NCI-H1930 (cell line): ENCODE data around the gene C1orf21.
"Not testable (repeated sequence)": the region's sequence is repeated elsewhere in the genome, so short reads cannot be mapped to it uniquely, and the experiment has no call there.

ENCODE experiments used
- DNase-seq, 2 experiments: peaks; one replicate each; lab custom pipeline; 2025; lab: John Stamatoyannopoulos, UW

C1orf21 gene

DNA sequence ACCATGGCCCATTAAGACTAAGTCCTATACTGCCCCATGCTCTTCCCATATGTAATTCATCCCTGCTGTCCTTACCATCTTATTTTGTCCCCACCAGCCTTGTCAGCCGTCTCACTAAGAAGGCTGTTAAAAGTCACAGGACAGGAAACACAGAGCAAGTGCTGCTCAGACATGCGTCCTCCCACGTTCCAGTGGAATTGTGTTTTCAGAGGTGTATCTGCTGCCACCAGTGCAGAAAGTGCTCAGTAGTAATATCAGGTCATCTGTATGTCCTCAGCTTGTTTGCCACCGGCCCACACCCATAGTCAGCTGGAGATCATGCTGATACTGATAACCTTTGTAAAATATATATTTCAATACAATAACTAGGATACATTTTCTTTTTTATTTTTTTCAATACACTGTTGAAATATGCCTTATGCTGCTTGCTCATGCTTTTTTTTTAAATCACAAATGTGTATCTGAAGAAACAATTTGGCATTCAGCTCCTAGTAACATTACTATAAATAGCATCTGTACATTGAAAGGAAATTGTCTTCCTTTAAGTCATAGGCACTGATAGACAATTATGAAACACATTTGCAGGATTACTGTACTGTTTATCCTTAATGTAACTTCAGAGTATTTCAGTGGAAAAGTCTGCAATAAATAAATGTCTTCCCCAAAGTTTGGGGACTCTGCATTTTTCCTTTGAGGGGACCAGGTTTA is 211.0 kb downstream of the C1orf21 start:
- no peak for DNase-seq

DNA sequence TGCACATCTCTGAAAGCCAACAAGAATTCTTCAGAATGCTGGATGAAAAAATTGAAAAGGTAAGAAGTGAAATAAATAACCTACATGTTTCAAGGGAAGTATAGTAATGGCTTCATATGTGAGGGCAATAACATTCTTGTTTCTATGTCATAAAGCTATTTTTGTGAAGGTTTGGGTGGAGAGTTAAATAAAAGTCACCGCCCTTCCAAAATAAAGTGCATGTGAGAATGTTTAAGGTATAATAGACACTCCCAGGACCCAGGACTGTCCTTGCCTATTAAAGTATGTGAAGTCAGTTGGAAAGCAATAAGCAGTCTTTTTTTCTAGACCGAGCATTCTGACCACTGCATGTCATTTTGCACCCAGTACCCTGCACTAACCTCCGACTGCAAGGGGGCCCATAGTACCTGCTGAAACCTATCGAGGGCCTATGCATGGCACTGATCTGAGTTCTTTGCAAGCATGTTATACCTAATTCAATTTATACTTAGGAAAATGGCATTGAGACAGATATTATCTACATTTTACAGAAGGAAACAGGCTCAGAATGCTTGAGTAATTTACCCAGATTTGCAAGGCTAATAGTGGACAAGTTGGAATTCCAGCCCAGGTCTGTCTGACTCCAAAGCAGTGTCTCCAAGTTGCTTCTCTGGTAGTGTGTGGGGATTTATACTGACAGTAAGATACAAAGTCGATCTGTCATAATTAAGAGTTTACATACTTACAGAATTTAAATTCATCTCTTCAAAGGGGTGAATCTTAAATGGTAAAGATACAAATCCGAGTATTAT is 211.8 kb downstream of the C1orf21 start:
- DNase-seq, result no peak

DNA sequence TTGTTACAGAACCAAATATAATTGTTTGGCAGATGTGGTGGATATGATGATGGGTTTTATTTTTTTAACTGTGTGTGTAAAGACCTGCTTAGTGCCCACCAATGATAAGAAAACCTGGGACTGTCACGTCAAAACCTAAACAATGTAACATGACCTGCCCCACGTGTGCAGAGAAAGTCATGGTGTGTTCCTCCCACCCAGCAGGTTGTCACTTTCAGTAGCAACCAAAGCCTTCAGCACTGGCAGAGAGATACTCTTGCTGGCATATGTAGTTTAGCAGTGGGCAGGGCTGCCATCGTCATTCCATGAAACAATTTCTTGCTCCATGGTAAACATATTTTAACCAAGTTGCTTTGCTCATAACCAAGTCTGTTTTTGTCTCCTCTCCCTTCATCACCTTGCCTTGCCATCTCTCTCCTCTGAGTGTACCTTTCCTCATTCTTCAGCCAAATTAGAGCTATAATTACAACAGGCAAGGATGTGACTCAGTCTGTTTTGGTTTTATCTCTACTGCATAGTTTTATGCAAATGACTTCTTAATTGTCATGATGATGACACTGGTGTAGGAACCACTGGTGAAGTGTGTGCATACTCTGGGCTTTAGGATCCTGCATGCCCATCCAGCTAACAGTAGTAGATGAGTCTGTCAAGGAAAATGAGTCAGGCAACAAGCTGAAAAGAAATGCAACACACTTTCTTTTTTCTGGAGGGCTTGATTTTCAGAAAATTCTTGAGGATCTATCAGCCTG is 217.5 kb downstream of the C1orf21 start:
- no peak for DNase-seq

DNA sequence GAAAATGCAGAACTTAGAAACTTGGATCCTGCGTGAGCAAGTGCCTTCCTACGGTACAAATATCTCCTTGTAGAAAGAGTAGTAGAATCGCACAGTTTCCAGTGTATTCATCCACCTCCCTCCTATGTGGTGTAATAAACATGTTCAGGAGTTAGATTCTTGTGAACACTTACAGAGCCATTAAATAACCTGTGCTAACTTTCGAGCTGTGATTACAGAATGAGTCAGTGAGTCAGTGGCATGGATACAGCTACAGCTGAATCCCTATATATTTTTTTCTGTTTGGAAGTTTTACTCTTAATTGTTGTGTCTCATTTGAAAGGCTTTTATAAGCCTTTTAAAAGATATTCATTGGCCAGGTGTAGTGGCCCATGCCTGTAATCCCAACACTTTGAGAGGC is 219.1 kb downstream of the C1orf21 start:
- DNase-seq, result no peak

DNA sequence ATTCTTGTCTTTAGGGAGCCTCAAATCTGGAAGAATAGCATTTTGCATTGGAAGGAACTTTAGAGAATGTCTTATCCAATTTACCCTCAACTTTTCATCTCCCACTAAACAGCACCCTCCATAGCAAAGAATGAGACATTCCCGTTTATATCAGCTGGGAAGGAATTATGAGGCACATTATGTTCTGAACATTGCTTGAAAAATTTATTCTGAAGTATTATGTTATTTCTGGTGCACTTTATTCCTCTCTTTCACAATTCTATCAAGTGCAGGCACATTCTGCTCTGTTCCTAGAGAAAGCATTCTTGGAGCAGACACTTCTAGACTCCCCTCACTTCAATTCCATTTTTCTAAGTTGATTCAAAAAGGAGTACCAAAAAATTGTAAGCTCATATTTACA is 220.0 kb downstream of the C1orf21 start:
- DNase-seq, result no peak

DNA sequence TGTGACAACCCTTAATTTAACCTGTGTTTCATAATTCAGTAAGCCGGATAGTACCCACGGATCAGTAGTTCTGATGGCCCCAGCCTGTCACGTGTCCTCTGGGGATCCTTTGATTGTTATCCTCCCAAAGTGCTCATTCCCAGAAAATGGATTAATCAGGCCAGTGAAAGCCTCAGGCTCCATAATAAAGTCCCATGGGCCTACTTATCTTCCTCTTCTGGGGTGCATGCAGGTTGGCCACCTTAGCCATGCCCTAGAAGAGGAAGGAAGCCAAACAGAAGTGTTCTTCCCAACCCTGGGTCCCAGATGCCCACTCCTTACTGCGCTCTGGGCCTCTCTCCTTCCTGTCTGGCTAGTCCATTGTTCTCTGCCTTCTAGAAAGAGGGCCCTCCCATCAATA is 221.8 kb downstream of the C1orf21 start:
- no peak for DNase-seq

DNA sequence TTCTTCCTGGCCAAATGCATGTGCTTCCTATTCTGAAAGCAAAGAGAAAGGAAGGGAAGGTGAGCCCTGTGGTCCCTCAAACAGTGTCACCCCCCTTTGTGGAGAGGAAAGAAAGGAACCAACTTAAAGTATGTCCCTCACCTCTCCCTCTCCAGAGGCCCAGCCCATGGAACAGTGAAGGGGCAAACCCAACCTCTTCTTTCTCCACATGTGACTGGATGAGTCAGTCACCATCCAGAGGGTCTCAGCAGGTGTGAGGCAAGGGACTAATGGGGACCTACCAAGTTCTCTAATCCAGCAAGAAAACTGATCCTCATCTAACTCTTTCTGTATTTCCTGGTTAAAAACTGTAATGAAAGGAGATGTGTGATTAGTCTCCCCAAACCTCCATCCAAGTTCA is 222.2 kb downstream of the C1orf21 start:
- DNase-seq, result no peak

DNA sequence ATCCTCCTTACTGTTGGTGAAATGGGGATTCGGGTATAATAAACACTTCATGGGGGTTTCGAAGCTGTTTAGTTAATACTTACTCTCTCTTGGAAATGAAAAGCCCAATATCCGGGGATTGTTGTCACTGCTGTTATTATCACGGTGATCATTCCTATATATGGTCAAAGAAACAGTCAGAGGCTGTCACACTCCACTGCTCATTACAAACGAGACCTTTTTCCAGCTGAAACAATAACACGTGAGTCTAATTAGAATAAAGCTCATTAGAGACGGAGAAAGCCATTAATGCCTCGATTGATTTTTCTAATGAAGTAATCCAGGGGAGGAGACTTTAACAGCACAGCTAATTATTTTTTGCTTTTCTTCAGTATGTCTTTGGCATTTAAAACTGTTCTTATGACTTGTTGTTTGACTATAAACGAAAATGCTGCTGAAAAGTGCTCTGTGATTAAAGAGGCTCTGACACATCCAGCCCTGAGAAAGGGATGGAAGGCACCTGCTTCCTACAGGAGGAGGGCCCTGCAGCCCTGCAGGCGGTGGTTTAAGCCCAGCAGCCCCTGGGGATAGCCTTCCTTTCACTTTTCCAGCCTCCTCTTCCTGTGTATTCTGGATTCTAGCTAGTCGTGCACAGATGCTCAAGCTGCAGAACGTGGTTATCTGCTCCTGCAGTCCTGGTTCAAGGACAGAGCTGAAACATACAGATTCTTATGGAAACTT is 224.2 kb downstream of the C1orf21 start:
- DNase-seq, result no peak

DNA sequence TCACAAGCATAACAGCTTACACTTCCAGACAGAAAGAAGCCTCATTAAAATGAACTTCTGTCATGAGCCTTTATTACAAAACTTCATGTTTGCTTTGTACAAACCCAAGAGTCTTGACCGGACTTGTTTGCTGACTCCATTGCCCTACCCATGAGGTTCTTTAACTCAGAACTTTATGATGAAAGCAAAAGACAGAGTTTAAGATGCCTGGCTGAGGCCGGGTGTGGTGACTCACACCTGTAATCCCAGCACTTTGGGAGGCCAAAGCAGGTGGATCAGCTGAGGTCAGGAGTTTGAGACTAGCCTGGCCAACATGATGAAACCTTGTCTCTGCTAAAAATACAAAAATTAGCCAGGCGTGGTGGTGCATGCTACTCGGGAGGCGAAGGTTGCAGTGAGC is 225.4 kb downstream of the C1orf21 start:
- not testable (repeated sequence) for DNase-seq

DNA sequence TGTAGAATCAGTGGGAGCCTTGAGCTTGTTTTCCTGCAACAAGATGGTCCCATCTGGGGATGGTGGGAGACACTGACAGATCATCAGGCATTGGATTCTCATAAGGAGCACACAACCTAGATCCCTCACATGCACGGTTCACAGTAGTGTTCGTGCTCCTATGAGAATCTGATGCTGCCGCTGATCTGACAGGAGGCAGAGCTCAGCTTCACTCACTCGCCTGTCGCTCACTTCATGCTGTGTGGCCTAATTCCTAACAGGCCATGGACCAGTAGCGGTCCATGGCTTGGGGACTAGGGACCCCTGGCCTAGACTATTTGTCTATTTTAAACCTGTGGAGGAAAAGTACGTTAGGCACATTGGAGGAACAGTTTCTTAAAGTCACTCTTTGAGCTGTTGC is 227.8 kb downstream of the C1orf21 start:
- no peak for DNase-seq

DNA sequence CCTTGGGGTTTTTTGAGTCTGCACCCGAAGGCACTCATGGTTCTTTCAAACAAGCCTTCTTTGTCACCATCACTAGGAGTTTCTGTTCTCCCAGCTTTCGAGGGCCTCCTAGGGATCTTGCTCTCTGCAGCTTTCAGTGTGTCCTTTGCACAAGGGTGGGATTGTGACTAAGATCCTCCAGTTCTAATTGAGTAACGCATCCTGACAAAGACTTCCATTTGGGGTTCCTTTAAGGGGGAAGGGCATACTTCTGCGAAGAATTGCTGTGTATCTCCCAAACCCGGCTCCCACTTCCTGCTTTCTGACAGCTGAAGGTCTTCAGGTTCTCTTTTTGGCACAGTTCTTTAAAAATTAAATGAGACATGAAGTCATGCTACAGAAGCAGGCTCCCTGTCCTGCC is 228.5 kb downstream of the C1orf21 start:
- DNase-seq, result no peak

DNA sequence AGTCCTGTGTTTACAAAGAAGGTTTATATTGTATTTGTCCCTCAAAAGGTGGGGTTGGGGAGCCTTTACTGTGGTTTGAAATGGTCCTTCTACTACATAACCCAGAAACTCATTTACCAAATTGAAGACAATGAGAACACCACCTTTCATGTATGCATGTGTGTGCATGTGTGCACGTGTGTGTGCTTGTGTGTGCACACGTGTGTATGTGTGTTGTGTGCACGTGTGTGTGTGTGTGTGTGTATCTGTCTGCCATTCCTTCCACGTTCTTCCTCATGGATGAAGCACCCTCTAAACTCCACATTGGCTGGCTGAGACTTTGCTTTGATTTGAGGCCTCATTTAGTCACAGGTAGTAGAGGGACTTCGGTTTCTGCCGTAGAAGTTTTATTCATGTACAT is 229.7 kb downstream of the C1orf21 start:
- no peak for DNase-seq

DNA sequence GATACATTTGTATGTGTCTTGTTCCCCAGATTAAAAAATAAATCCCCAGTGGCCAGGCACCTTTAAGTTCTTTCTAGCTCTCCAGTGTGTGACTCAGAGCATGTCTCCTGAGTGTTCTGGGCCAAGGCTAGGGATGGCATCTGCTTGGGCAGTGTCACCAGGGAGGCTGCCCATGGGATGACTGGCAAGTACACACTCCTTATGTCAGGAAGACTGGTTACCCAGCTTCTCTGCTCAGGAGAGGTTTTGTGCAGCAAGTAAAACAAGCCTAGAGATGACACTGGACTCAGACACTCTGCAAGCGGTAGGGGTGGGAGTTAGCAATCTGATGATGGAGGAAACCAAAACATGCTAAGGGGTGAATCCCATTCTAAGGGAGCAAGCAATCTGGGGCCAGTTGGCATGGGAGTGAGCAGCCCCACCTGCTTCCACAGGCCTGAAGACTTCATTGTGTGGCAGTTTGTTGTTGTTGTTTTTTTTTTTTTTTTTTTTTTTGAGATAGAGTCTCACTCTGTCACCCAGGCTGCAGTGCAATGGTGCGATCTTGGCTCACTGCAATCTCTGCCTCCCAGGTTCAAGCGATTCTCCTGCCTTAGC is 230.7 kb downstream of the C1orf21 start:
- DNase-seq, result no peak

DNA sequence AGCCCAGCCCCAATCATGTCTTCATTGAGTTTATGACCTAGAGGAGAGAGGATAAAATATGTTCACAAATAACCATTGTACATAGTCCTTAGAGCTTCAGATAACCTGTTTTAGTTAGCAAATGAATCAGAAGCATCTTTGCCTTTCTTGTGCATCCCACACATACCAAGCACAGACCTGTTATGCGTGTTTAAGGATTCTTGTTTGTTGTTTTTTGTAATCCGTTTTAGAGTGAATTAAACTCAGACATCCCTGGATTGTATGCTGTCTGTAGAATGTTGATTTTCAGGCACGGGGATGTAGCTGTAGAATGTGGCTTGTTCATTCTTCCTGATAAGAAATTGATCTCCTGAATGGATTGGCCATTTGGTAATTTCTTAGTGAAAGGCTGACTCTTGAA is 232.0 kb downstream of the C1orf21 start:
- DNase-seq, result no peak

DNA sequence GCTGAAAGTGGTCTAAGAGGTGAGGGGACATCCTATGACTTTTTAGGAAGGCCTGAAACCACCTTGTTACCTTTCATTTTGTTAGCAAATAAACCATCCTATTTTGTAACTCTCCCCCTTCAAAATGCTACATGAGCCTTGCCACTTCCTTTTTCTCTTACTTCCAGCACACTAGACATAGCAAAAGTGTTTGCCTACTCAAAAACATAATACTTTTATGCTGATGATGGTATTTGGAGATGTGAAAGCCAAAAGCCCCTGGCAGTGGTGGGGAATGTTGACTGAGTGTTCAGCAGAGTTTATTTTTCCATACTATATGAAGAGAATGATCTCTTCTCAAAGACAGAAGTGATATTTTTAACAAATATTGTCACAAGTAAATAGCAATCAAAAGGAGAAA is 233.6 kb downstream of the C1orf21 start:
- DNase-seq, result no peak

DNA sequence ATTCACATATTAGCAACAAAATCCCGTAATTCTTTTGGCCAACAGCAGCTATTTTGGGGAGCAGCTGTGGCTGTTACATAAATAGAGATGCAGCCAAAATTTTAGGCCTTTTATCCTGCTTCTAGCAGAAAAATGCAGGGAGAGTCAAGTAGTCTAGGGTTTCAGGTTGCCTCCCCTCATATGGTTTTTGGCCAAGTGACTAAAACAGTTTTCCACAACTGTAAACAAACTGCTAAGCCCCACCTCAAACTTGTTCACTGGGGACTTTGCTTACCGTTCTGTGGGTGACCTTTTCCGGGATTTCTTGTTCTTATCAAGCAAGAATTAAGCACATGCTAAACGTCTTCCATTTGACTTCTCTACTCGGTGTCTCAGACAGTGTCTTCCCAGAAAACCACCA is 234.4 kb downstream of the C1orf21 start:
- DNase-seq, result no peak

DNA sequence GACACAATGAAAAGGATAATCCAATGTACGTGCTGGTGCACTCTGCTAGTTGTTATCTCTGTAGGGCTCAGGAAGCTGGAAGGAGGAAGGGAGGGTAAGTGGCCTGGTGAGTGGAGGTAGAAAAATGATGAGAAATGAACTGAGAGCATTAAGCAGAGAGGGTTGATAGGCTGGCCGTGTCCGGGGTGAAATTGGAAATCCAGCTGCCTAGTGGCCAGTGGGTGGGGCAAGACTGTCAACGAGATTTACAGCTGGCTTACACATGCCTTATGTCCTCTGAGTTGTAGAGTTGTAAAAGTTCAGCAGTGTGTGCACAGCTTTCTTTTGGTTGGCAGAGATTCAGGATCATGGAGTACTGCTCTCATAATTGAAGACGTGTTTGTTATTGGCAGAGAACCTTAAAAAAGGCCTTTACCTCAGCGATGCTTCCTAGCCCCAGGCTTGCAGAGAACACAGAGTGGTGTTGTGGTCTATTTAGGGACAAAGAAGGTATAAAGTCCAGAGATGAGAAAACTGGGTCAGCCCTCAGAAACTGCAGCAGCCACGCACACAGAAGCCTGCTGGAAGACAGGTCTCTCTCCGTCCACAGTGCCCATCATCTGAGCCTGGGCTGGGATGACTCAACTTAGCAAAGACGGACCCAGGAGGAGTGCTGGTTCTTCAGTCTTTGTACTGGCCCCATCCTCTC is 235.5 kb downstream of the C1orf21 start:
- no peak for DNase-seq

DNA sequence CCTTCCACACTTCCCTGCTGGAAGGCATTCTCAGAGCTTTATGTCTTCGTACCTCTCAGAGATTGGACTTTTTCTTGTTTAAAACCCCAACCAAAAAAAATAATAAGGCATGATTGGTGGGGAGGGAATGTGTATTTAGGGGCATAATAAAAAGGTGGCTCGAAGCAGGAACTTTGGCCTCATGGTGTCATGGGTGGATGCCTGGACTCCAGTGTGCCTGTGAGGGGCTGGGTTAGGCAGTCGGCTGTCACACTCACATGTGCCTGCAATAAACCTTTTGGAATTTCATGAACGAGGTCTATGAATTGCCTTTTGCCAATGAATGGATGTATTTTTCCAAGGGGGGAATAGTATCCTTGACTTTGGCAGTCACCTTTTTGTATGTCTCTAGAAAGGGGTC is 236.6 kb downstream of the C1orf21 start:
- DNase-seq, result no peak

DNA sequence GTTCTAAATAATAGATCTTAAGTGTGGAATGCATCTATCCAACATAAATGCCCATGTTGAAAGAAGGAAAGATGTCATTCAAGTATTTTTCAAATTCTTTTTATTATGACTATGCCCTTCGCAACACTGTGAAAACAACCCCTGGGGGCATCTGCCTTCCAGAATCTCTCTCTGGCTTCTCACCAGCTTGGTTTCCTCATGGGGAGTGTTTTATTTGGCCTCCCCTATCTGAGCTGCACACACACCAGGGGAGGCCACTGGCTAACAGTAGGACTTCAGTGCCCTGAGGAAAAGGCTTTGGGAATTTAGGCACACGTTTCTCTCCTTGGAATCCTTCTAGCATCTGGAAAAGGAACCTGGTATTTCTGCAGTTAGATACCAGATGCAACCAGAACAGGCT is 237.2 kb downstream of the C1orf21 start:
- DNase-seq, result no peak

DNA sequence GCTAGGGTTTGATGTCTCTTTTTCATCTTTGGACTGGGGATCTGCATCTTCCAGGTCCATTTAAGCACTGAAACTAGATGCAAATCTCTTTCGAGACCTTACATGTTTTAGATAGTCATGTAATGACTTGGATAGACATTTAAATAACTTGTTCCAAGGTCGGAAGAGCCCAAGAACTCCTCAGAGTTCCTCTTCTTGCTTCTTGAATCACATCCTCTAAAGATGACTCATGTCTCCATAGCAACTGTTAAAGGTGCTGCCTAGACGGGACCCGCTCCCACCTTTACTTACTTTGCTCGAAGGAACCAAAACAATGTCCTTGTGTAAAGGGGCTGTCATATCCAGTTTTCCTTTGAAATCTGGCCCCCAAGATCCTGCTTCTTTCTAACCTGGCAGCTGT is 237.8 kb downstream of the C1orf21 start:
- no peak for DNase-seq

DNA sequence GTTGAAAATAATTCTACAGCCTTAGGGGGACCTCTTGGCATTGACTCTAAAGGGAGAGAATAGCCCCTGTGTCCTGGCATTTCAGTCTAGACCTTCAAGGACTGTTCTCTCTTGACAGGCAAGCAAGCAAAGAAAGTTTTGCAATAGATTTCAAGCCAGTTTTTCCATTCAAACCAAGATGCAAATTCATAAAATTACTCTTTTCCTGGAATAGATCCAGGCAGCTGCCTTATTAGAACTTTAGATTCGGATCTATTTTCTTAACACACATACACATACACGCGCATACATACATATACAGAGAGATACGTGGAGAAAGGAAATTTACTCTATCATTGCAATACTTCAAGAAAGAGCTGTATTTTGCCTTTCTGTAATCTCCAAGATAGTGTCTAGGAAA is 238.4 kb downstream of the C1orf21 start:
- DNase-seq, result no peak
